Left hindlimb (tissue), 1 donor: ENCODE measurements around the gene SRRM2.
"Not testable (repeated sequence)": the region's sequence is repeated elsewhere in the genome, so short reads cannot be mapped to it uniquely, and the experiment has no call there.

ENCODE experiments used
- DNase-seq: peaks from one replicate; pipeline ENCODE4 v3.0.0-alpha.2; 2018

Gene SRRM2

GRCh38 chr16:2715519-2715918, 36.9 kb upstream of the SRRM2 start:
- DNase-seq = peak; percentile 71

DNA sequence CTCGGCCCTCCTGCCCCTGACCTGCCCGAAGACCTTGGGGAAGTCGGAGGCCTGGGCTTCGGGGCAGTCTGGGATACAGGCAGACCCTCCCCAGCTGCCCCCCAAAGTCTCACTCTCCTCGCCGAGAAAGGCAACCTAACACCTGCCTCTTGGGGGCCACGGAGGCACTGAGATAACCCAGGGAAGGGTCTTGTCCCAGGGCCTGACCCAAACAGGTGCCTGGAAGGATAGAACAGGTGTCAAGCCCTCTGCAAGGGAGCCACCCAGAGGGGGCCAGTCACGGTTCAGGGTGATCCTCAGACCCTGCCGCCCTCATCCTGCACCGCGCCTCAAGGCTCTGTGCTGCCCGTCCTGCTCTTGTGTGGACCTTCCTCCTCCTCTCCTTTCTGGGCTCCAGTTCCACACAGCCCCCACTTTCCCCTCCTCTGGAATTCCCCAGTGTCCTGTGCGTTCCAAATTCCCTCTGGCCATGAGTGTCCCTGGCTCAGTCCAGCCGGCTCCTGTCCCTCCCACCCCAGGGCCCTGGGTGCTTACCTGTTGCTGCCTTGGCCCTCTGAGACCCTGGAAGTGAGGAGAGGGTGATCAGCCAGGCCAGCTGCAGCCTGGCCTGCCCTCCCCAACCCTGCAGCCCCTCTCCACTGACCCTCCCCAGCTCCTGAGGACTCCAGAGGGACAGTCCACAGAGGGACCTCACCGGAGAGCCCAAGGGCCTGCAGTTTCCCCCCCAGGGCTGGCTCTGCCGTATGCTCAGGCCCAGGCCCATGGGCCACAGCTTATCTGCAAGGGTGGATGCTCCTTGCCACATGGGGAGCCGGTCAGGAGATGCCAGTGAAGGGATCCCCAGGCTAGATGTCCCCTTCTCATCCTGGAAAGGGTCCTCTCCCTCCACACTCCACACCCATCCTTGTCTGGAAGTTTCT, 36.2 kb upstream of the SRRM2 start:
- DNase-seq = no peak

DNA sequence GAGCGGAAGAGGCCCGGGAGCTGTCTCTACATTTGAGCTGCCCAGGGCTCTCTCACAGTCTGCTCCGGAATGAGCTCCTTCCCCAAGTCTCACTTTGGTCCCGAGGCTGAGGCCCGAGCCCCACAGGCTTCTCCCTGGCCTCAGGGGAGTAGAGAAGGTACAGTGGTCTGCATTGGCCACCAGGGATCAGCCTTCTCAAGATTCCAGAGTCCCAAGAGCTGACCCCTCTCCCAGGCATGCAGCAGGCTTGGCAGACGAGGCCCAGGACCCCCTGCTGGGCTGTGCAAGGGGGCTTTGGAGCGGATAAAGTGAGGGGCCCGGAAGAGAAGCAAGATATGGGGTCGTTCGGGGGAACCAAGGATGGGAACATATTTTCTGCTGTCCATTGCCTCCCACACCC, 35.5 kb upstream of the SRRM2 start:
- DNase-seq = no peak

GRCh38 chr16:2717383-2718263, 34.8 kb upstream of the SRRM2 start:
- no peak for DNase-seq

DNA sequence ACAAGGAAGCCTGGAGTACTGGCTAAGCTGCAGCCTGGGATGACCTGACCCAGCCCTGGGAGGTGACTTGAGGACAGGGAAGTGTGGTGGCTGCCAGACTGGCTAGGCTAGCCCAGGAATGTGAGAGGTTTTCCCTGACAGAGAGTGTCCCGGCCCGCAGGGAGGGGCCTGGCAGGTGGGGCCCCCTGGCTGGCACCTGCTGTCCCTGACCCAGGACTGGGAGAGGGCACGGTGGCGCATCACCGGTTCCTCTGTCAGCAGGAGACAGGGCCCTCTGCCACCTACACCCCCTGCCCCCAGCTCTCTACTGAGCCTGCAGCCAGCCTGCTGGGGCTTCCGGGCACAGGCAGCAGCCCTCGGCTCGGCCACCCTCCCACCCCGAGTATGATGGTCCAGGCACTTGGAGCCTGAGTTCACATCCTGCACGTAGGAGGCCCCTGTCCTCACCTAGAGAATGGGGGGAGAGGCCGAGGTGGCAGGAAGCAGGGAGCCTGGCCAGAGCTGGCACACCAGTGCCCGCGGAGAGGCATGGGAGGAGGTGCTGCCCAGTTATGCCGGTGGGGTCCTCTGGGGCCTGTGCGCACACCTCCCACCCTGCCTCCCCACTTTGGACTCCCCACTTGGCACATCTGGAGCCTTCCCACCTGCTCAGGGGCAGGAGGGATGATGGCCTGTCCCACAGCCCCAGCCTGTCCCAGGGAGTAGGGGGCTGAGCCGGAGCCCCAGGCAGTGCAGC, 32.9 kb upstream of the SRRM2 start:
- DNase-seq = peak; percentile 29

- DNase-seq = no peak
Measured at GRCh38 chr16:2720064-2720457, 32.4 kb upstream of the SRRM2 start, which contains the start of gene PRSS27. Gene PRSS27, minus strand, starts transcription at chr16:2720224. Its CDS starts 64 bp downstream, at chr16:2720160.

- peak; percentile 87 for DNase-seq
Measured at GRCh38 chr16:2720719-2721633, 31.5 kb upstream of the SRRM2 start.

GRCh38 chr16:2721634-2722173, 30.7 kb upstream of the SRRM2 start:
- not testable (repeated sequence) for DNase-seq

DNA sequence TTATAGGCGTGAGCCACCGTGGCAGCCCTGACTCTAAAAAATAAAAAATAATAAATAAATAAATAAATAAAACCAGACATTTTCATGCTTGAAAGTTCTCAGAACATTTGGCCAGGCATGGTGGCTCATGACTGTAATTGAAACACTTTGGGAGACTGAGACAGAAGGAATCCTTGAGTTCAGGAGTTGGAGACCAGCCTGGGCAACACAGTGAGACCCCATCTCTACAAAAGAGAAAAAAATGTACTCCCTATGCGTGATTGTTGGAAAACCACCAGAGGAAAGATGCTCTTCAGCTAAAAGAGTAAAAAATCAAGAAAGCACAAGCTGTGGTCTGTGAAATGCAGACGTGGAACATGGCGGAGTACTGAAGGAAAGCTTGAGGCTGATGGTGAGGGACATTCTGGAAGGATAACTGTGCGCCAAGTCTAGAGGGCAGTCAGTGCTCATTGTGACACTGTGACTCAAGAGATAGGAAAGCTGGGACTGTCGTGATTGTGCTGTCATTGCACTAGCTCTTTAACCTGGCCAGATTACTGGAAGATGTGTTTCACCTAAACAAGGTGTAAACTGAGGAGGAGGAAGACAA, 28.3 kb upstream of the SRRM2 start:
- DNase-seq = no peak

GRCh38 chr16:2724816-2725348, 27.6 kb upstream of the SRRM2 start:
- peak; percentile 17 for DNase-seq

- no peak for DNase-seq
Measured at GRCh38 chr16:2726923-2727322, 25.5 kb upstream of the SRRM2 start.

GRCh38 chr16:2728034-2728433, 24.4 kb upstream of the SRRM2 start:
- no peak for DNase-seq

DNA sequence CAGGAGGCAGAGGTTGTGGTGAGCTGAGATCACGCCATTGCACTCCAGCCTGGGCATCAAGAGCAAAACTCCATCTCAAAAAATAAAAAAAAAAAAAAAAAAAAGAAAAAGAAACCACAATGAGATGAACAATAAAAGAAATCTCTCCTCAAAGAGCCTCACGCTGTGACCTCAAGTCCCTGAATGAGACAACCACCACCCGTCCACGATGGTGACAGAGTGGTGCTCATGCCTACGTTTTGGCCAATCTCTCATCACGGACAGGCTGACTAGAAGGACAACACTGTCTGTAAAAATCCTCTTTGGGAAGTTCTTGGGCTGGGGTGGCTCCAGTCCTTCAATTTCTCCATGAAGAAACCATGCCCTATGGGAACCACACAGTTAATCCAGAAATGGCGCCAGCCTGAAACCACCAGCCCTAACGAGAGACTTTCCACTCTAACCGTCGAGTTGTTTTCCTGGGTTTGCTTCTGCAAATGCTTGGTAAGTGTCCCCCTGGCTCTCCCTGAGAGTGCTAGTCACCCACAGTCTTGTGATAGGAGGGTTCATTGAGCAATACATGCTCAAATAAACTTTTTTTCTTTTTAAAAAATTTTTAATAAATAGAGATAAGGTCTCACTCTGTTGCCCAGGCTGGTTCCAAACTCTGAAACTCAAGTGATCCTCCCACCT, 17.5 kb upstream of the SRRM2 start:
- DNase-seq = no peak

GRCh38 chr16:2736476-2737237, 15.8 kb upstream of the SRRM2 start:
- DNase-seq = no peak

GRCh38 chr16:2737238-2737605, 15.2 kb upstream of the SRRM2 start:
- no peak for DNase-seq

DNA sequence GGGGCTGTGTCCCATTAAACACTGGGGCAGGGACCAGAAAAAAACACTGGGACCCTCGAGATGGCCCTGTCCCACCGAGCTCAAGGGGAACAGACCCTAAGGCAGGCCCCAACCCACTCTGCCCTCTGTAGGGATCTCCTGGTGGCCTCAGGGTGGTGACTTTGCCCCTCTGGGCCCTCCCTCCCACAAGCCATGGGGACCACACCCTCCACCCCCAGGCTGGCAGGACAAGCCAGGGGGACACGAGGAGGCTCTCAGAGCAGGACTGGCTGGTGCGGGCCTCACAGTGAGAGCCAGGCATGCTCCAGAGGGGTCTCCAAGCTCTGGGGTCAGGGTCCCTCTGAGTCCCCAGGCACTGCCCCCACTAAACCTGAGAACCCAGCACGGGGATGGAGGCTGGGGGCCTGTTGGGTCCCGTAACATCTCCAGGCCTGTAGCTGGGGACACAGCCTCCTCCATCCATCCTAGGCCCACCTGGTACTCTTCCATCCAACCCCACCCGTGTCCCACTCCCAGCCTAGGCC, 14.5 kb upstream of the SRRM2 start:
- no peak for DNase-seq

DNA sequence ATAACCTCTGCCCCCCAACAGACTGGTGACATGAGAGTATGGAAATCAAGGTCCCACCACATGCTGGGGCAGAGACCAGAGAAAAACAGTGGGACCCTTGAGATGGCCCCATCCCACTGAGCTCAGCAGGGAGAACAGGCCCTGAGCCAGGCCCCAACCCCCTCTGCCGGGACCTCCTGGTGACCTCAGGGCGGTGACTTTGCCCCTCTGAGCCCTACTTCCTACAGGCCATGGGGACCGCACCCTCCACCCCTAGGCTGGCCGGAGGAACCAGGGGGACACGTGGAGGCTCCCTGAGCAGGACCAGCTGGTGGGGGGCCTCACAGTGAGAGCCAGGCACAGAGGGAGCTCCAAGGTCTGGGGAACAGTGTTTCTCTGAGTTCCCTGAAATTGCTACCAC, 13.8 kb upstream of the SRRM2 start:
- DNase-seq = no peak

DNA sequence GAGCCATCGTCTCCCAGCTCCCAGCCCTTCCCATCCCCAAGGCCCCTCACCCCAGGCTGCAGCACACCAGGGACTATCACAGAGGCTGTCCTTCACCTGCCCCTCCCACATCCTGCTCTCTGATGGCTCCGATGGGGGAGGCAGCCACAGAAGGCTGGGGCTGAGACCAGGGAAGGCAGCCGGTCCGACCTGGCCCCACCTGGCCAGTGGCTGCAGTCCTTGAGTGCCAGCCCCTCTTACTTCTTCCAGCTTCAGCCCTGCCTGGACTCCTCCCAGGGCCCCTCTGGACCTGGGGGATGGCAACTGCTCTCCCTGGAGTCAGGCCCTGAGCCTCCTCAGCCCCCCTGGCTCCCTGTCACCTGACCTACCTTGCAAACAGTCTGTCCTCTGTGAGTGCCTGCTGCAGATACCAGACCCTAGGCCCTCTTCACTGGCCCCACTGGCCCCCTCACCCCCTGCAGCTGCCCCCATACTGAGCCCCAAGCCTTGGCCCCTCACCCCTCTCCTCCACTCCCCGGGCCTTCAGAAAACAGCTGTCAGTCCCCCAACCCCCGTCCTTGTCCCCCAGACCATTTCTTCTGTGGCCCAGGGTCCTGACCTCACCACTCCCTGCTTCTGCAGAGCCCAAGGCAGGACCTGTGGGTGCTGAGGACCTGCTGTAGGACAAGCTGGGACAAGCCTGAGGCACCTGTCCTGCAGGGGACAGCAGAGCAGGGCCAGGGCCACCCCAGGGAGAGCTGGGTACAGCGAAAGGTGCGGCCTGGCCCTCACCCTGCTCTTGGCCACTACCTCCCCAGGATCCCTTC, 12.6 kb upstream of the SRRM2 start:
- DNase-seq = no peak
